ENCODE data around the gene MYH7B.

The MYH7B gene

DNA sequence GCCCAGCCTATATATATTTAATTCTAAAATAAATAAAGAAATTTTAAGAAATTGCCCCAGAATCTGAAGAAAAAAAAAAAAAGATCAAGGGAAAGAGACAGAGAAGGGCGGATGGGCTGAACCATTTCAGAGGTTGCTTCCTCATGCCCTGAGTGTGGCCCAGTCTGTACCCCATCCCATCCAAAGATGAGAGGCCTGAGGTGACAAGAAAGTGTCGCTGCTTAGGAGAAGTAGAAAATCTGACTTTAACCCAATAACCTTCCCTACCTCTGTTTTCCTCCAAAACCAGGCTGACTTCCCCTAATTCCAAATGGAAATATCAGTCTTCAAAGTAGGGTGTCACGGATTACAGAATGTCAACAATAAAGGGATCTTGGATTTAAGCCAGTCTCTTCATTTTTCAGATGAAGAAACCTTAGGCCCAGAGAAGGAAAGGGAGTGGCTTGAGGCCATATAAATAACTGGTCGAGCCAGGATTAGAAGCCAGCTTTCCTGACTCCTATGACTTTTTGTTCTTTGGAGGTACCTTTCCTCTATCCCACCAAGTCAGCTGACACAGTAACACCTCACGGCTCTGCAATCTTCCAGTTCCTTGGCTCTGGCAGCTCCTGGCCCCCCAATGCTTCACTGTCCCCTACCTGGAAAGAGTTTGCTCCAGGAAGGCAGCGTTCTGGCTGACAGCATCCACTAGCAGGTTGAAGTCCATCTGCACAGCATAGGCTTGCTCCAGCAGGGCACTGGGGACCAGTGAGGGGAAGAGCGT lies 10.2 kb upstream of the MYH7B start:
- DNase-seq: no peak

DNA sequence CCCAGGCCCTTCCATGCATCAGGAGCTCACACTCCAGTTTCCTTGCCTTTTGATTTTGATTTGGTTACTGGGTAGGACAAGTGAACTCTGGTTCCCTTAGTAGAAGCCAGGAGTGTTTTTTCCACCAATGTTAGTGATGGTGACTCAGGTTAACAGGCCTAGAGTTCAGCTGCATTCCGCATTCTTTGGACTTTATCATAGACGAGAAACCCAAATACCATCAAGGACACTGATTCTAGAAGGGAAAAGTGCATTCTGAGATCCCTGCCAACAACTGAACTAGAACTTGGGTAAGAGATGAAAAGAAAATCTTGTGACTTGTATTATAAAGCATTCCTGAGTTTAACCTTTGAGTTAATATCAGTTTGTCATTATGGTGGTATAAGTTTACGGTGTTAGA lies 9.0 kb upstream of the MYH7B start:
- DNase-seq: no peak

DNA sequence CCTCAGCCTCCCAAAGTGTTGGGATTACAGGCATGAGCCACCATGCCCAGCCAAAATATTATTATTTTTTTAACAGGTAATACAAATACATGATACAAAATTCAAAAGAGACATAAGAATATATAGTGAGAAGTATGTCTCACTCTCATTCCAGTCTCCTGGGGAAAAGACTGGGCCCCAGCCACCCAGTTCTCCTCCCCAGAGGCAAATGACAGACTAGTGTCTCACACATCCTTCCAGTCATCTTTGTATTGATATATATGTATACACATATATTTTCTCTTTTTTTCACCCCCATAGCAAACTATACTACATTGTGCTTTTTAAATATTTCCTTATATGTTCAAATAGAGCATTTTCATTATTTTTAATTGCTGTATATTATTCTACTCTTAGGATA lies 8.3 kb upstream of the MYH7B start:
- no peak for DNase-seq

DNA sequence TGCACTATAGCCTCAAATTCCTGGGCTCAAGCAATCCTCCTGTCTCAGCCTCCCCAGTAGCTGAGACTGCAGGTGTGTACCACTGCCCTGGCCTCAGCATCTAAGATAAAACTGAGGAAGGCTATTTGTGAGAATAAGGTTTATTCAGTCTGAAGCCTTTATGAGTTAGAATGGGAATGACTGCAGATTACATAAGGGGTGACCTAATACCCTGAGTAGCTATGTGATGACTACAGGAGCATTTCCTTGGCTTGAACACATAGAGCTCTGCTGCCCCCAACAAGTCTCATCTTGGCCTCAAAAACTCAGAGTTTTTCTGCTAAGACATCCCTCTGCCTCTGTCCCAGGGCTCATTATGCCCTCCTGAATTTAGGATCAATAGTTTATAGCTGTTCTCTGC lies 7.6 kb upstream of the MYH7B start:
- DNase-seq: no peak

DNA sequence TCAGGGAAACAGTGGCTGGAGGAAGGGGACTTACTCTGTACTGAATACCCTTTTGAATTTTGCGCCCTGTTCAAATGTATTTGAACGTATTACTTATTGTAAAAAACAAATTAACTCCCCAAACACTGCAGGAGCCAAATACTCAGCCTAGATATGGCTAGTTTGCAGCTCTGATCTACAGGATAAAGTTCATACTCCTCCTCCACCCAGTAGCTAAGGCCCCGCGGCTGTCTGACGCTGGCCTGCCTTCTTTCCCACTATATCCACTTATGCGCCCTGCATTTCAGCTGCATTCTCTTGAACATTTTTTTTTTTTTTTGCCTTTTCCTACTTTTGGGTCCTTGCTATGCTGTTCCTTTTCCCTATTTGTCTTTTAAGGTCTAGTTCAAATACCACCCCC lies 6.5 kb upstream of the MYH7B start:
- no peak for DNase-seq

DNA sequence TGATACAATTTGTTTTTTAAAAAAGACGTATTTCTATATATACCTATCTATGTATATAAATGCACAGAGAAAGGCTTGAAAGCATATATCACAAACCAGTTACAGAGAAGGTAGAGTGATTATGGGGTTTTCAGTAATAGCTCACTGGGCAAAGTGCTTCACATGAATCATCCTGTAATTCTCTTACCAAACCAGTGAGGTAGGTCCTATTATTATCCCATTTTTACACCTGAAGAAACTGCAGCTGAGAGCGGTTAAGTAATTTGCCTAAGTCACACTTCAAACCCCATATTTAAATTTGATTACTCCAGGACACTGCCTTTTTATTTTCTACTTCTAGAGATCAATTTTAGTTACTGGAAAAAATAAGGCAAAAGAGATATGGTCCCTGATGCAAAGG lies 4.4 kb upstream of the MYH7B start:
- no peak for DNase-seq

DNA sequence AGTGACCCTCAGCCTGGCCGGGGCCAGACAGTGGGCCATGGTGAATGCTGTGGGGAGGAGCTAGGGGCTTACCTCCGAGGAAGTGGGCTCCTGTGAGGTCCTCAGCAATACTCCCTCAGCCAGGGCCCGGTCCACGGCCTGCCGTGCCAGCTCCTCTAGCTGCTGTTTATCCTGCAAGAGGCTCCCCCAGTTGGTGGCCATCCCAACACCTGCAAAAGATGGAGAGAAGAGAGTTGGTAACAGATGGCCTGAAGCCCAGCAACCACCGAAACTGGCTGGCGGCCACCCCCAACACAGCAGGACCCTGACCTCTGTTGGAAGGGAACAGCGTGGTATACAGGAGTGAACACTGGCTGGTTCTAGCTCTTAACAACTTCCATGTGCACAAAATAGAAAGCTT lies 4.0 kb upstream of the MYH7B start:
- DNase-seq: no peak

DNA sequence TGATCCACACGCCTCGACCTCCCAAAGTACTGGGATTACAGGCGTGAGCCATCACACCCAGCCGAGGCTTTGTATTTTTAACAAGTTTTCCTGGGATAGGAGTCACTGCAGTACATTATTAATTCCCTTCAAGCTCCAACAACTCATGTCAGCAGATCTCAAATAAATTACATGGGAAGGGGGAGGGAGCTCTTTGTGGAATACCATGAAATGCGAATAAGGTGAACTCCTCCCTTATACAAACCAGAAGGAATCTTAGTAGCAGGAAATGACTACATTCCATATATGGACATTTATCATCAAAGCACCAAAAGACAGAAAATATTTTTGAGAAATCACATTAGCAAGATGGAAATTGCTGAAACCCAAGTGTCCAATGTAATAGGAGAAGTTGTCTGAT lies 3.0 kb upstream of the MYH7B start:
- DNase-seq: no peak

DNA sequence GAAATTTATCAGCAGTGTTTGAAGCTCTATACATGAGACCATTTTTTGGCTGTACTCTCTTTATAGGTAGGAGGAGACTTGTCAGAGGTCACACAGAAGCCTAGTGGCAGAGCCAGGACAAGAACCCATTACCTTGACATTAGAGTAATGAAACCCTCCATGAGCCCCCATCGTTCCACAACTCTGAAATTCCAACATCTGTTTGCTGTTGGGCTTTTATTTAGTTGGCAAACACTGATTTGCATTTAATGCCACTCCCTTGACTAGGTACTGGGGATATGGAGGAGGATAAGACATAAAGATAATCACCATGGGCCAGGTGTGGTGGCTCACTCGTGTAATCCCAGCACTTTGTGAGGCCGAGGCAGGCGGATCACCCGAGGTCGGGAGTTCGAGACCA lies 1.7 kb upstream of the MYH7B start:
- DNase-seq: no peak

DNA sequence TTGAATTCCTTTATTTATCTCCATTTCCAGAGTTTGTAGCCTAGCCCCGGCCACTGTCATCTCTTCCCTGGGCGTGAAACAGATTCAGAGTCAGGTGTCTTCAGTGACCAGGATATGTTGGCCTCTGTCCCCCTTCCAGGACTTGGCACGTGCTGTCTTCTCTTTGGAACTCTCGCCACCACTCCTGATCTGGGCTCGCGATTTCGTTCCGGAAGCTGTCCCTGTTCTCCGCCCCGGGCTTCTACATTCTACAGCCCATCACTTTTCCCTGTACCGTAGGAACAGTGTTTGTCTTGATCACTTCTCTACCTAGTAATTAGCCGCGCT lies 801 bp upstream of the MYH7B start:
- no peak for DNase-seq

DNA sequence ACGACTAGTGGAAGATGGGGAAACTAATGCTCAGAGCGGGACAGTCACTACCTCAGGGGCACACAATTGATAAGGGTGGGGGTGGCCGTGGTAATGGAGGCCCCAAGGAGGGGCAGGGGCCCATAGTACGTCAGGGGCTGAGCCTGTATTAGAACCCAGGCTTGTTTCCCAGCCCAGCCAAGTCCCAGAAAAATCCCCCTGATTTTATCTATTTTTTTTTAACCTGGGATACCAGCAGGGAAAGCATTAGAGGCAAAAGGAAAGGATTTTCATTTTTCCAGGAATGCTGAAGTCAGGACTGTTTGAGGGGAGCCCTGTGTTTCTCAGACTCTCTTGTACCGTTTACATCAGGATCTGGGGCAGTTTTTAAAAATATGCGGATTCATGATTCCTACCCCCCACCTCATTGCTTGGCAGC lies 382 bp downstream of the MYH7B start:
- DNase-seq: no peak

DNA sequence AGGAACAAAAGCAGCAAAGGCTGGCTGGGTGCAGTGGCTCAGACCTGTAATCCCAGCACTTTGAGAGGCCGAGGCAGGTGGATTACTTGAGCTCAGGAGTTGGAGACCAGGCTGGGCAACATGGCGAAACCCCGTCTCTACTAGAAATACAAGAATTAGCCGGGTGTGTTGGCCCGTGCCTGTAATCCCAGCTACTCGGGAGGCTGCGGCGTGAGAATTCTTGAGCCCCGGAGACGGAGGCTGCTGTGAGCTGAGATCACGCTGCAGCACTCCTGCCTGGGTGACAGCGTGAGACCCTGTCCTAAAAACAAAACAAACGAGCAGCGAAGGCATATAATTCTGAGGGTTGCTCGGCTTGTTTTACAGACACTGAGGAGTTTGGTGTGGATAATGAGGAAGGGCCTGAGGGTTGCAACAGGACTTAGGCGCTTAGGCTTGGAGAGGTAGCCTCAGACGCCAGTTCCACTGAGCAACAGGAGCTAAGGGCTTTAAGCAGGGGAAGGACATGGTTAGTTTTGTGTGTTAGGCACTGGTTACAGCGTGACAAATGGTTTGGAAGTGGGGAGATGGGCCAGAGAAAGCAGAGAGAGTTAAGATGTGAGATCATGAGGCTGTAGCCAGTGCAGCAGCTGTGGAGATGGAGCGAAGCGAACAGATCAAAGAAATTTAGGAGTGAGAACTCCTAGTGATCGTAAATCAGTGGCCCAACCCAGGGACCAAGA lies 1.2 kb downstream of the MYH7B start:
- no peak for DNase-seq

DNA sequence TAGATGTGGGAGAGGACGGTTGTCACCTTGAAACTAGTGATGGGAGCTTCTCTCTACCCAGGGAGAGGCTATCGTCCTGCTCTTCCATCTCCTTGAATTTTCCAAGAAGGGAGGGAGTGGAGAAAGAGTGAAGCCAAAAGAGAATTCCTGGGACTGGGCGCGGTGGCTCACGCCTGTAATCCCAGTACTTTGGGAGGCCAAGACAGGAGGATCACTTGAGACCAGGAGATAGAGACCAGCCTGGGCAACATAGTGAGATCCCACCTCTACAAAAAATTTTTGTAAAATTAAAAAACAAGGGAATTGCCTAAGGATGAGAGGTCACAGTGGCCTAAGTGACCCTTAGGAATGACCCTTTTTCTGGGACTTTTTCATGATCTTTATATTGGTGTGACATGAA lies 8.8 kb downstream of the MYH7B start:
- no peak for DNase-seq

DNA sequence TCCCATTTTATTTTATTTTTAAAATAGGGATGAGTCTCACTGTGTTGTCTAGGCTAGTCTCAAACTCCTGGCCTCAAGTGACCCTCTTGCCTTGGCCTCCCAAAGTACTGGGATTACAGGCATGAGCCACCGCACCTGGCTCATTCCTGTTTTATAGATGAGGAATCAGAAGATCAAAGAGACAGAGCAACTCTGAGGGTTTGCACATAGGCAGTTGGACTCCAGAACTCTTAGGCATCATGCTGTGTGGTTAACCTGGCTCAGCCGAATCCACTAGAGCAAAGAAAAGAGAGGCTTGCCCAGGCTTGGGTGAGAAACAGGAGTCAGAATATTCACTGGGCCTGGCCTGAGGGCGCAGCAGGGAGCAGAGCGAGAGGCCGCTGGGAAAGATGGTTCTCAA lies 9.4 kb downstream of the MYH7B start:
- DNase-seq: no peak

DNA sequence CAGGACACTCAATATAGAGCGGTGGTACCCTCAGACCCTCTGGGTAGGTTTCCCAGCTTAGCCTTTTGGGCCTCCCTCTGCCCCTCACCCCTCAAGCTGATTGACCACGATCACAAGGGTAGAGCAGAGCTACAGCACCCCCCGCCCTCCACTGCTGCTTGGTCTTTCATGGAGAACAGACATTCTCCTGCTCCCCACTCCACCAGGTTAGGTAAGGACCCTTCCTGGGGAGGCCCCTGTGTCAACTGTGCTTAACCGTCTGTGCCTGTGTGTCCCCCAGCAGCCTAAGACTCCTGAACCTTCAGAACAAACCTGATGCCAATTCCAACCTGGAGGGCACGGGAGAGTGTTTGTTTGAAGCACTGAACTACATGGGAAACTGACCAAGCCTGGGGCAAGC lies 11.8 kb downstream of the MYH7B start:
- no peak for DNase-seq

DNA sequence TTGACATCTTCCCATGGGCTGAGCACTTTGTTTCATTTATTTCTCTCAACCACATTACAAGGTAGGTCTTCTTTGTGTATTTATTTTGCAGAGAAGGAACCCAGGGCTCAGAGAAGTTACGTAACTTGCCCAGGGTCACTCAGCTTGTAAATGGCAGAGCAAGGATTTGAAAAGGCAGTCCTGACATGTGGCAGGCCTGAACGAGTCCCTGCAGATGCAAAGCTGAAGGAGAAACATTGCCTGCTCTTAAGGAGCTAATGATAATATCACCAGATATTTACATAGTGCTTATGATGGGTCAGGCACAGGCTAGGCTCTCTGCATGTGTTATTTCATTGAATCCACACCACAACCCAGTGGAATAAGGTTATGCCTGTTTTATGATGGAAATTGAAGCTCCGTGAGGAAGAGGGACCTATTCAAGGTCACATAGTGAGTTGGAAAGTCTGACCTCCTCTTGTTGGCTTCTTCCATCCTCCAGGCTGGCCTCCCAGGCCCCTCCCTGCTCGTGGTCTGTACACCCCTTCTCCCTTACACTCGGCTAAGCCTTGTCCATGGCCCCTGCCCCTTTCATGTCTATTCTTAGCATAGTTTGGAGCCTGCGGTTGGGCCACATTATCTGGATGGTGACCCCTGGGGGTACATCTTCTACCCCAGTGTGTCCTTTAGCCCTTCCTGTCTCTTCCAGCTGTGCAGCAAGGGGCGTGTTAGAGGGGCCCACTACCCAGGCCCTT lies 12.5 kb downstream of the MYH7B start:
- no peak for DNase-seq

DNA sequence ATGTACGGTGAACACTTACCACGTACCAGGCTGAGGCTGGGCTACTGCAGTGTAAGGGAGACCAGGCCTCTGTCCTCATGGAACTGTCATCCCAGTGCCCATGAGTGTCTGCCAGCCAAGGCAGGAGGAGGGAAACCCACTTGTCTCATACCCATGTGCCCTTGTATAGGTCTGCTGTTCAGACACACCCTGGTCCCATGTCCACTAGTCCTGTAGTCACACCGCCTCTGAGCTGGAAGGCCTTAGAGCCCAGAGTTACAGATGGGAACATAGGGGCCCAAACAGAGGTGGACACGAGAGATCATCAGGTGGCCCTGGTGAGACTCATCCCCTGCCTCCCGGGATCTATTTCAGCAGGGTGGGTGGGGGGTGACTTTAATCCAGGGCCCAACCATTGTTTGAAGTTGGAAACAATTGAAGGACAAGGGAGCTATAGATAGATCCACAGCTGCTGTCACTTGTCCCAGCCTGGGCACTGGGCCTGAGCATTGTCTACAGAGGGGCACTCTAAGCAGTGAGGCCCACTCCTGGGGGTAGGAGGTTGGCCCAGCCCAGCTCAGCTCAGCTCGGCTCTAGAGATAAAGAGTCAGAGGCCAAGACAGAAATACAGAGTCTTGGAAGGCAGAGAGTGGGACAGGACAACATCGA lies 14.6 kb downstream of the MYH7B start:
- no peak for DNase-seq

DNA sequence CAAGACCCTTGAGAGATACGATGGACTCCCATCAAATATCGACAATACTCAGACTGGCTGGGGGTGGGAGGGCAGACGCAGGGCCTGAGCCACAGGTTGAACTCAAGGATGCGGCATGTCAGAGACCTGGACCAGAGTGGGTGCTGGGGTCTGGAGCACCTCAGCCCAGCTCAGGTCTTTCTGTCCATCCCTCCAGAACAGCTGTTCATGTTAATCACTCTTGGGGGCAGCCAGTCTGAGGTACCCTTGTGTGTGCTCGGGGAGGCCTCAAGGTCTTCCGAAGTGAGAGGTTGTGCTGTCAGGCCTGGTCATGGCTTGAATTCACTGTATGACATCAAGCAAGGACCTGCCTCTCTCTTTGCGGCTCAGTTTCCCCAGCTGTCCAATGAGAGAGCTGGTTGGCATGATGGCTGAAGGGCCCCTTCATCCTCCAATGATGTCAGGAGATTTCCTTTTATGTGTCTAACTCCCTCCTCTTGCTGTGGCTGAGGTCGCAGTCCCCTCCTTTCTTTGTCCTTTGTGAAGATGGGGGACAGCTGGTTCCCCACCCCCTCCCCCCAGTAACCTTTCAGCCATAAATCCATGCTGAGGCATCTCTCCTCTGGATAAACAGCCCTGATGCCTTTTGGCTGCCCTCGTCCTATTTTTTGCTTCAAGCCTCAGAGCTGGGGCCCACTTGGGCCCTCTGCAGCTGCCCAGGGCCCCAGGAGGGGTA lies 15.3 kb downstream of the MYH7B start:
- no peak for DNase-seq

DNA sequence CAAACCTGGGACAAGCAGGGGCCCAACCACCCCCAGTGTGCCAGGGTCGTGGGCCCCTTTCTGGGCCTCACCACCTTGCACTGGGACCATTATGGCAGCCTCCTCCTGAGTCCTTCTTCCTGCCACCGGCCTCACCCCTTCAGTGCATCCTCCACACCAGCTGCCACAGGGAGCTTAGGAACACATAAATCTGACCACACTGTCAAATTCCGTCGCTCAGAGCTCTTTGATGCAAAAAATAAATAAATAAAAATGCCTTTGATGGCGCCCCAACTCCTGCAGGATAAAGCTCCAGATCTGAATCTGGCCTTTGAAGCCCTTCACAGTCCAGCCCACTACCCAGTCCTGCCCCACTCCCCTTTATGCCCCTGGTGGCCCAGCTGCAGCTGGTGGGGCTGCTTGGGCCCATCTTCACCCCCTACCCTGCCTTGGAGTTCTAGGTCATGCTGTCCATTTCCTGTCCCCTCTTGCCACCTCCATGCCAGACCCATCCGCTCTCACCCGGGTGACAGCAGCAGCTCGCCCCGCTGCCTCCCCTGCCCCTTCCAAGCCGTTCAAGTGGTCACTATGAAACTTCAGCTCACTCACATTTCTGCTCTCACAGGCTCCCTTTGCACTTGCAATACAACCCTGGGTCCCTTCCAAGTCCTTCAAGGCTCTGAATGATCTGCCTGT lies 16.0 kb downstream of the MYH7B start:
- no peak for DNase-seq

DNA sequence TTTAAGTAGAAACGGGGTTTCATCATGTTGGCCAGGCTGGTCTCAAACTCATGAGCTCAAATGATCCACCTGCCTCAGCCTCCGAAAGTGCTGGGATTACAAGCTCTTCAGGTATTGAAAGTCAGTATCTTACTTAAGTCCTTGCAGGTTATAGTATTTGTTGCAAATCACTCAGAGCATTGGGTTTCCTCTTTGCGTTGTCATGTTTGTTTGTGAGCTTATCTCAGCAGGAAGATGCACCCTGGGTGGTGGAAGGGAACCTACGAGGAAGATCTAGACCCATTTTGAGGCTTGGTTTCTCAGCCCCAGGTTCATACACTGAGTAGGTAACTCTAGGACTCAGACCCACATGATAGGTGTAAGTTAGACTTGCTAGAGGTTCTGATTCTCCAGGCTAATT lies 18.6 kb downstream of the MYH7B start:
- no peak for DNase-seq

DNA sequence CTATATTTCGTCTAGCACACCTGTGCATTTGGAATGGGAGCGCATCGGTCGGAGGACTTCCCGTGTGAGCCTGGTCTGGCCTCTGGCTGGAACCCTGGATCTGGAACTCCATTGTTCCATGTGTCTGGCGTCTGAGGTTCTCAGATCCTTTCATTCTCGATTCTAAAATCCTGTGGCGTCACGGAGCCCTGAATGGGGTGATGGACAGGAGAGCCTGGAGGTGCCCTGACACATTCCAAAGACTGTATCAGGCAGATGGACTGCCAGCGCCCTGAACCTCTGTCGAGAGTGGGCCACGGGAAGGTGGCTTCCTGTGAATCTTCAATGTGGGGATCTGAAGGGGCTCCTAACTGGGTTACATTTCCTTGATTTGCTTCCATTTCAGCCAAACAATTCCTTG lies 20.6 kb downstream of the MYH7B start:
- no peak for DNase-seq

DNA sequence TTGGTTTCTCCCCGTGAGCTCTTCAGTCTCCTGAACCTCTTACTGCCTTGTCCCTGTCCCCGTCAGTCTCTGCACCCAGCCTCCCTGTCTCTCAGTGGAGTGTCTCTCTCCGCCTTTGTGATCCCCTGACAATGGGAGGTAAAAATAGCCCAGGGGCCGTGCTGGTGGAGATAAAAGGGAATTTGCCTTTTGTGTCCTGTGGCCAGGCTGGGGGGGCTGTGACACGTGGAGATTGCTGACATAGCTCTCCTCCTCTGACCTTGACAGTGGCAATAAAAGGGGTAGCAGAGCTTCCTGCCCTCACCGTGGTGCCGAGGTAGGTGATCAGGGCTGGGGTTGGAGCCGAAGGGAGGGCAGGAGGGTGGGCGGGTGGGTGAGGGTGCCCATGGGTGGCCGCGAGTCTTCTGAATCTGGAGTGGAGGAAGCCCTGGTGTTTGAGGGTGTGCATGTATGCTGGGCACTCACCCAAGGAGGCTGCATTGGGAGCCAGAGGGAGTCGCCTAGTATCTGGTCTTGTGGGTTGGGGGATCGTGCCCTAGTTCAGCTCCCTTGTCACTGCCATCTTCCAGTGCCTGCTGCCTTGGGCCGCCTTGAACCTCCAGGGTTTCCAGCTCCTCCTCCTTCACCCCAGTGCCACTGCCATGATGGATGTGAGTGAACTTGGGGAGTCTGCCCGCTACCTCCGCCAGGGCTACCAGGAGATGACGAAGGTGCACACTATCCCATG lies 21.9 kb downstream of the MYH7B start:
- no peak for DNase-seq
